HCT116 (cell line): ENCODE data around the gene ZNF541. TPM values are rescaled to one million over a fixed set of nuclear protein-coding genes. Genes with fewer than 3 reads are reported as not detected.

ENCODE experiments used
- ATAC-seq: fragments of 200-7000 bp; cut with Tn5 transposase; 2 replicates; pipeline ENCODE4 v1.9.1; 2020; ENCODE audit warnings: mild to moderate bottlenecking, moderate library complexity
- BruUV-seq: library from RNA; stranded (reverse); fragments of 400-500 nt; replicated peaks from 2 replicates; lab custom pipeline; 2021; lab: Mats Ljungman, UMichigan
- CTCF ChIA-PET: fragments of 300-600 bp; sonication (Branson Sonifier 250); formaldehyde crosslinking; loops from one replicate; lab custom pipeline; 2021; ENCODE audit warnings: antibody characterized with exemption; lab: Charles Lee
- POLR2A ChIA-PET: fragments of 300-600, 350-600 bp; sonication (Branson Sonifier 250); formaldehyde crosslinking; loops from one replicate; lab custom pipeline; 2021; ENCODE audit warnings: antibody characterized with exemption; lab: Charles Lee
- RAD21 ChIA-PET, 2 experiments: fragments of 300-600 bp; sonication (Branson Sonifier 250); formaldehyde crosslinking; loops; one replicate each; lab custom pipeline; 2023; ENCODE audit warnings: low total read pairs in 2 of 2; ENCODE audit not compliant: uncharacterized antibody in 2 of 2, unreplicated experiment in 2 of 2, low non-redundant PET in 1 of 2; lab: Charles Lee
- DNase-seq: peaks from one replicate; pipeline ENCODE4 v3.0.0-alpha.2; 2010; ENCODE audit warnings: low read depth, low spot score
- H2AFZ ChIP-seq: fragments of 200-600 bp; shearing (Covaris generic), sonication (generic); 2 replicates; pipeline ENCODE4 v1.6.1; 2017; ENCODE audit warnings: low read depth, mixed run types, mixed read lengths, antibody characterized with exemption, low read length; ENCODE audit not compliant: poor library complexity, severe bottlenecking
- H3K27ac ChIP-seq: 2 replicates; pipeline ENCODE4 v1.5.1; 2012; ENCODE audit warnings: low read depth, low read length
- H3K27me3 ChIP-seq: fragments of 200-600 bp; sonication (generic); 2 replicates; pipeline ENCODE4 v1.6.1; 2016; ENCODE audit warnings: mixed run types, low read length, mixed read lengths; ENCODE audit not compliant: insufficient read depth
- H3K36me3 ChIP-seq, 2 experiments: fragments of 200-500 bp in 1 of 2; fragments of 200-600 bp in 1 of 2; sonication (Bioruptor generic) in 1 of 2; sonication (generic) in 1 of 2; 2 replicates each; pipeline versions ENCODE4 v1.5.1 to v1.6.1; 2014 to 2016; ENCODE audit warnings: low read length in 2 of 2, inconsistent platforms in 1 of 2, mixed read lengths in 1 of 2, mixed run types in 1 of 2; ENCODE audit not compliant: insufficient read depth in 2 of 2, control insufficient read depth in 1 of 2
- H3K4me1 ChIP-seq, 2 experiments: fragments of 200-600 bp in 1 of 2; sonication (generic) in 1 of 2; 2 replicates each; pipeline versions ENCODE4 v1.5.1 to v1.6.1; 2012 to 2017; ENCODE audit warnings: low read length in 2 of 2, inconsistent platforms in 1 of 2, mild to moderate bottlenecking in 1 of 2, mixed read lengths in 1 of 2, mixed run types in 1 of 2, moderate library complexity in 1 of 2; ENCODE audit not compliant: insufficient read depth in 2 of 2, control insufficient read depth in 1 of 2
- H3K4me2 ChIP-seq: fragments of 200-600 bp; sonication (generic); 2 replicates; pipeline ENCODE4 v1.6.1; 2017; ENCODE audit warnings: mixed run types, low read length, mixed read lengths
- H3K4me3 ChIP-seq, 2 experiments: fragments of 200-600 bp in 1 of 2; sonication (generic) in 1 of 2; replicated peaks in 1 of 2; 2 replicates each; pipeline ENCODE4 v1.5.1; 2011 to 2016; ENCODE audit warnings: low read length in 2 of 2, control low read depth in 1 of 2, low read depth in 1 of 2, mild to moderate bottlenecking in 1 of 2, mixed read lengths in 1 of 2, mixed run types in 1 of 2
- H3K79me2 ChIP-seq: fragments of 200-600 bp; sonication (generic); 2 replicates; pipeline ENCODE4 v1.6.1; 2017; ENCODE audit warnings: mild to moderate bottlenecking, mixed run types, low read length, moderate library complexity, mixed read lengths; ENCODE audit not compliant: insufficient read depth
- H3K9ac ChIP-seq: fragments of 200-600 bp; sonication (generic); 2 replicates; pipeline ENCODE4 v1.6.1; 2016; ENCODE audit warnings: low read length, mixed read lengths
- H3K9me2 ChIP-seq: fragments of 200-600 bp; sonication (generic), shearing (Covaris generic); 2 replicates; pipeline ENCODE4 v1.6.1; 2017; ENCODE audit warnings: mixed run types, mild to moderate bottlenecking, moderate library complexity; ENCODE audit not compliant: insufficient read depth
- H3K9me3 ChIP-seq, 2 experiments: fragments of 200-500 bp in 1 of 2; fragments of 200-600 bp in 1 of 2; sonication (Bioruptor generic) in 1 of 2; sonication (generic) in 1 of 2; 2 replicates each; pipeline ENCODE4 v1.6.1; 2014 to 2017; ENCODE audit warnings: low read length in 2 of 2, mixed read lengths in 2 of 2, inconsistent platforms in 1 of 2, low read depth in 1 of 2, mild to moderate bottlenecking in 1 of 2, mixed run types in 1 of 2, moderate library complexity in 1 of 2; ENCODE audit not compliant: control insufficient read depth in 1 of 2, insufficient read depth in 1 of 2
- H4K20me1 ChIP-seq: fragments of 200-600 bp; sonication (generic), shearing (Covaris generic); 2 replicates; pipeline ENCODE4 v1.6.1; 2017; ENCODE audit warnings: mixed run types, mild to moderate bottlenecking, moderate library complexity; ENCODE audit not compliant: insufficient read depth
- CBX3 ChIP-seq: IDR thresholded peaks from 2 replicates; pipeline ENCODE4 v1.6.1; 2012; ENCODE audit warnings: low read depth
- ELF1 ChIP-seq: IDR thresholded peaks from 2 replicates; pipeline ENCODE4 v1.6.1; 2012; ENCODE audit warnings: low read depth, borderline replicate concordance
- POLR2A ChIP-seq: IDR thresholded peaks from 2 replicates; pipeline ENCODE4 v1.7.0; 2011; ENCODE audit warnings: borderline replicate concordance; ENCODE audit not compliant: insufficient read depth, insufficient read length; ENCODE audit errors: extremely low read depth
- RAD21 ChIP-seq: IDR thresholded peaks from 2 replicates; pipeline ENCODE4 v1.6.1; 2012; ENCODE audit warnings: low read depth, mild to moderate bottlenecking
- REST ChIP-seq: IDR thresholded peaks from 2 replicates; pipeline ENCODE4 v1.6.1; 2012; ENCODE audit warnings: low read depth
- SIN3A ChIP-seq: IDR thresholded peaks from 2 replicates; pipeline ENCODE4 v1.6.1; 2012; ENCODE audit warnings: low read depth
- TCF7L2 ChIP-seq: IDR thresholded peaks from 2 replicates; pipeline ENCODE4 v1.7.0; 2011; ENCODE audit warnings: borderline replicate concordance, inconsistent platforms; ENCODE audit not compliant: insufficient read depth, insufficient read length; ENCODE audit errors: extremely low read depth
- intact Hi-C: fragments of 100-400 bp; cut with micrococcal nuclease; formaldehyde crosslinking; loops from 2 replicates; pipeline ENCODE4 v1.10.0; 2022
- total RNA-seq: library from RNA; stranded (reverse); gene quantifications from one replicate; pipeline ENCODE4 v1.2.1, GENCODE V29; 2021; ENCODE audit not compliant: unreplicated experiment
- TF ChIP-seq, protein P1 (sequence below): IDR thresholded peaks from 2 replicates; pipeline ENCODE4 v1.6.1; 2012

Gene ZNF541
- total RNA-seq, 1 experiment from 2014 or later, result not detected

DNA sequence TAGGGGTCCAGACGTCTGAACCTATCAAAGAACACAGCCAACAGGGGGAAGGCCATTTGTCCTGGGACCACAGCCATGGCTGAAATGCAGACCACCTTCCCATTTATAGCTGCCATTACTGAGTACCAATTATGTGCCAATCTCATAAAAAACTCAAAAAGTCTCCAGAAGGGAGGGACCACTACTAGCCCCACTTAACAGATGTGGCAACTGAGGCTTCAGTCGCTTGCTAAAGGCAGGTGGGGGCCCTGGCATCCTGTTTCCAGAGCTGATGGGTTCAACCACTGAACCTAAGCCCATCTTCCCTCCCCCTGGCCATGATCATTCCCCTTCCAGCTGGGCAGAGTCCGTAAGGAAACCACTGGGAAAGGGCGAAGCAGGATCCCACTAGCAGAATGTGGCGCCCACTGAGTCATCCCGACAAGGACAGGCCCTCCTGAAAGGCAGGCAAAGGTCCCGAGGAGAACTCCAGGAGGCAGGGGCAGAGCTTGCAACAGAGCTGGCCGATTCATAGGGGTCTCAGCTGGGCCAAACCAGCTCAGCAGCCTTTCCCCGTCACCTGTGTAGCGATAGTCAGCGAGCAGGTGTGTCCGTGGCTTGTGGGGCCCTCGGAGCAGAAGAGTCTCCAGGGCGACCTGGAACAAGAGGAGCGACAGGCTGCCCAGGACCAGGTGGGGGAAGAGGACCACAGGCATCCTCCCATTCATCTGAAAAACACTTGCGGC, 43.8 kb downstream of the ZNF541 start:
- Histone ChIP-seq H3K9me2 (no peaks in the 10 kb centered on the region), H2AFZ (no peak overlapping the region), H3K79me2 (no peaks in the 10 kb centered on the region), H3K9ac (no peak overlapping the region), H4K20me1 (no peaks in the 10 kb centered on the region), H3K27ac (no peak overlapping the region), H3K4me2 (no peak overlapping the region), H3K27me3 (no peaks in the 10 kb centered on the region), H3K36me3 (no peaks in the 10 kb centered on the region), H3K9me3 (no peaks in the 10 kb centered on the region), H3K4me1 (no peaks in the 10 kb centered on the region), H3K4me3 (no peak overlapping the region)
- RAD21 ChIA-PET, result no interaction called here
- BruUV-seq, result no TSS peak
- POLR2A ChIA-PET, result interaction anchor here (1.7 kb wide), 1 partner anchor 14 kb away, joined by 5 read pairs; no protein-coding TSS in a partner anchor
- no peak for DNase-seq
- CTCF ChIA-PET, result interaction anchor here (0.7 to 1.1 kb wide), 2 partner anchors 14 to 1457 kb away, joined by 3 to 4 read pairs; partner anchors contain the start of gene NAPA
- intact Hi-C loops, result no loop called here
- TF ChIP-seq REST (no peak), POLR2A (no peak), ELF1 (no peak), TCF7L2 (no peak), CBX3 (no peak), RAD21 (no peak), SIN3A (no peak)
- TF ChIP-seq, protein P1, sequence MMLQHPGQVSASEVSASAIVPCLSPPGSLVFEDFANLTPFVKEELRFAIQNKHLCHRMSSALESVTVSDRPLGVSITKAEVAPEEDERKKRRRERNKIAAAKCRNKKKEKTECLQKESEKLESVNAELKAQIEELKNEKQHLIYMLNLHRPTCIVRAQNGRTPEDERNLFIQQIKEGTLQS, result no peak
- no peak for ATAC-seq
